Uterus (tissue), 4 donors: ENCODE results near the gene PPP2R1B. TPM values are rescaled to one million over a fixed set of nuclear protein-coding genes. Genes with fewer than 3 reads are reported as not detected.
"Not testable (repeated sequence)": the region's sequence is repeated elsewhere in the genome, so short reads cannot be mapped to it uniquely, and the experiment has no call there.

Experiments
- DNase-seq, 2 donors: peaks; one replicate each; pipeline ENCODE4 v3.0.0-alpha.2; 2019 to 2020
- H3K27ac ChIP-seq, 2 donors: fragments of 200-600 bp; sonication (generic); 1 replicate in 1 of 2; 2 replicates in 1 of 2; pipeline ENCODE4 v1.5.1; 2016 to 2018
- H3K27me3 ChIP-seq, 2 donors: fragments of 200-600 bp; sonication (generic); one replicate each; pipeline ENCODE4 v1.5.1; 2018 to 2019; ENCODE audit warnings: control low read depth in 1 of 2
- H3K36me3 ChIP-seq, 2 donors: fragments of 200-600 bp; sonication (generic); one replicate each; pipeline ENCODE4 v1.5.1; 2019; ENCODE audit warnings: control low read depth in 1 of 2
- H3K4me1 ChIP-seq, 2 donors: fragments of 200-600 bp; sonication (generic); one replicate each; pipeline ENCODE4 v1.5.1; 2018 to 2019; ENCODE audit warnings: control low read depth in 1 of 2
- H3K4me3 ChIP-seq, 2 donors: fragments of 200-600 bp; sonication (generic); 1 replicate in 1 of 2; 2 replicates in 1 of 2; pipeline ENCODE4 v1.5.1; 2018 to 2019; ENCODE audit warnings: mild to moderate bottlenecking in 1 of 2
- H3K9me3 ChIP-seq, 2 donors: fragments of 200-600 bp; sonication (generic); one replicate each; pipeline ENCODE4 v1.5.1; 2019; ENCODE audit warnings: control low read depth in 1 of 2
- CTCF ChIP-seq, 4 experiments: fragments of 200-600 bp in 2 of 4; fragments of 450-650 bp in 2 of 4; sonication (generic) in 2 of 4; IDR thresholded peaks; one replicate each; pipeline ENCODE4 v1.5.1; 2016 to 2019; ENCODE audit warnings: antibody characterized with exemption in 4 of 4, mild to moderate bottlenecking in 2 of 4, moderate library complexity in 1 of 4
- POLR2A ChIP-seq, 2 donors: fragments of 450-650 bp; IDR thresholded peaks; one replicate each; pipeline ENCODE4 v1.6.1; 2016; ENCODE audit warnings: antibody characterized with exemption in 2 of 2, mild to moderate bottlenecking in 1 of 2, moderate library complexity in 1 of 2
- intact Hi-C: fragments of 100-400 bp; cut with DNase I; formaldehyde crosslinking; loops from one replicate; pipeline ENCODE4 v1.15.1; 2023; ENCODE audit warnings: low total_unique reads
- total RNA-seq, 4 donors: library from RNA; depleted of rRNA in 3 of 4; stranded (reverse); fragments of >200 nt in 3 of 4; gene quantifications; one replicate each; pipeline versions ENCODE4 v1.1.0 to v1.2.4, GENCODE V29; 2014 to 2023
- donor health status: DM: yes; HTN: yes; CAD: no.

Gene PPP2R1B
- total RNA-seq, 4 donors from 2014 or later, result 12.0 to 30.0 (median 28.4) TPM

- no peaks in the 10 kb centered on the region for H3K4me1 ChIP-seq
- H3K27ac ChIP-seq, result peak overlapping the region; percentile 16 to 51
- TF ChIP-seq POLR2A (IDR thresholded peaks at IDR 0.05), result no peak
- TF ChIP-seq CTCF (IDR thresholded peaks at IDR 0.05), result no peak
- H3K4me3 ChIP-seq, result no peak overlapping the region
- H3K36me3 ChIP-seq, result no peaks in the 10 kb centered on the region
- no peaks in the 10 kb centered on the region for H3K9me3 ChIP-seq
- no peaks in the 10 kb centered on the region for H3K27me3 ChIP-seq
- intact Hi-C loops, result no loop called here
- DNase-seq, result no peak
These were observed 46.8 kb downstream of the PPP2R1B start for GRCh38 chr11:111719379-111719778.

GRCh38 chr11:111718859-111719258, 47.3 kb downstream of the PPP2R1B start:
- intact Hi-C loops, result no loop called here
- DNase-seq, result no peak
- no peak for TF ChIP-seq CTCF (IDR thresholded peaks at IDR 0.05)
- no peak for TF ChIP-seq POLR2A (IDR thresholded peaks at IDR 0.05)
- Histone ChIP-seq H3K36me3 (no peaks in the 10 kb centered on the region), H3K4me1 (no peaks in the 10 kb centered on the region), H3K27ac (peak overlapping the region; percentile 43 to 51), H3K27me3 (no peaks in the 10 kb centered on the region), H3K4me3 (no peak overlapping the region), H3K9me3 (no peaks in the 10 kb centered on the region)

- intact Hi-C loops, result no loop called here
- Histone ChIP-seq H3K9me3 (no peaks in the 10 kb centered on the region), H3K36me3 (no peaks in the 10 kb centered on the region), H3K27me3 (no peaks in the 10 kb centered on the region), H3K4me3 (no peak overlapping the region), H3K4me1 (no peaks in the 10 kb centered on the region), H3K27ac (peak overlapping the region; percentile 43 to 51)
- DNase-seq, result no peak
- peak in 1 of 2 donors; percentile 15 for TF ChIP-seq POLR2A (IDR thresholded peaks at IDR 0.05)
- no peak for TF ChIP-seq CTCF (IDR thresholded peaks at IDR 0.05)
These were observed 47.8 kb downstream of the PPP2R1B start for GRCh38 chr11:111718436-111718835.

GRCh38 chr11:111717660-111718059, 48.5 kb downstream of the PPP2R1B start:
- H3K4me1 ChIP-seq, H3K4me3 ChIP-seq, H3K9me3 ChIP-seq, DNase-seq, H3K27ac ChIP-seq, intact Hi-C loops, H3K36me3 ChIP-seq, H3K27me3 ChIP-seq: not testable (repeated sequence)

GRCh38 chr11:111715142-111715816, 50.9 kb downstream of the PPP2R1B start:
- no peak for DNase-seq
- intact Hi-C loops, result no loop called here
- no peaks in the 10 kb centered on the region for H3K36me3 ChIP-seq
- no peak overlapping the region for H3K27ac ChIP-seq
- no peaks in the 10 kb centered on the region for H3K27me3 ChIP-seq
- H3K4me1 ChIP-seq, result no peaks in the 10 kb centered on the region
- TF ChIP-seq CTCF (IDR thresholded peaks at IDR 0.05), result no peak
- TF ChIP-seq POLR2A (IDR thresholded peaks at IDR 0.05), result no peak
- no peak overlapping the region for H3K4me3 ChIP-seq
- H3K9me3 ChIP-seq, result no peaks in the 10 kb centered on the region

- DNase-seq, result no peak
- H3K4me3 ChIP-seq, result no peak overlapping the region
- H3K27me3 ChIP-seq, result no peaks in the 10 kb centered on the region
- no peak for TF ChIP-seq CTCF (IDR thresholded peaks at IDR 0.05)
- TF ChIP-seq POLR2A (IDR thresholded peaks at IDR 0.05), result no peak
- H3K27ac ChIP-seq, result no peak overlapping the region
- no peaks in the 10 kb centered on the region for H3K4me1 ChIP-seq
- H3K36me3 ChIP-seq, result no peaks in the 10 kb centered on the region
- H3K9me3 ChIP-seq, result no peaks in the 10 kb centered on the region
- intact Hi-C loops, result no loop called here
These were observed 51.7 kb downstream of the PPP2R1B start for GRCh38 chr11:111714522-111714921.
